Endothelial cell of umbilical vein (primary cell): ENCODE data around the gene HDAC9.

Experiments used
- MYC ChIP-seq: IDR thresholded peaks from one replicate; pipeline ENCODE4 v1.6.1; 2011; ENCODE audit warnings: mild to moderate bottlenecking, low read depth, low read length
- POLR2A ChIP-seq: IDR thresholded peaks from 2 replicates; pipeline ENCODE4 v1.6.1; 2012; ENCODE audit warnings: low read depth, mild to moderate bottlenecking, control low read depth, low read length
- TF ChIP-seq, protein P1 (sequence below), 2 donors: IDR thresholded peaks; 1 replicate in 1 of 2; 2 replicates in 1 of 2; pipeline ENCODE4 v1.5.1; 2011; ENCODE audit warnings: low read length in 2 of 2, mild to moderate bottlenecking in 2 of 2, moderate library complexity in 2 of 2, control low read depth in 1 of 2, inconsistent platforms in 1 of 2, low read depth in 1 of 2; ENCODE audit not compliant: insufficient read depth in 1 of 2; ENCODE audit errors: extremely low read depth in 1 of 2

DNA sequence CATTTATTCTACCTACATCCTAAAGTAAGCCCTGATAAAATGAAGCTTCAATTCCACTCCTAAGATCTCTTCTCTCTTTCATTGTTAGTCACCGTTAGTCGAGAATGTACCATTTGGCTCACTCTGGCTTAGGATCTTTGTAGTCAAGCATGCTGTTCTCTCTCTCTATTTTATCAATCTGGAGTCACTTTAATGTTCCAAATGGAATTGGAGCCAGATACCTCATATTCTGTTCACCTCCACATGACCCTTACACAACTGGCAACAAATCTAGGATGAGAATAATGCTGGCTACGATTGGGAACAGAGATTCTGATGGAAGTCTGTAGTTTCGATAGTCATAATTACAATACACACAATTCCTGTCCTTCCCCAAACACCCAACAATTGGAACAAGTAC lies 408.1 kb downstream of the HDAC9 start:
- TF ChIP-seq MYC (no peak), POLR2A (no peak)
- TF ChIP-seq, protein P1, sequence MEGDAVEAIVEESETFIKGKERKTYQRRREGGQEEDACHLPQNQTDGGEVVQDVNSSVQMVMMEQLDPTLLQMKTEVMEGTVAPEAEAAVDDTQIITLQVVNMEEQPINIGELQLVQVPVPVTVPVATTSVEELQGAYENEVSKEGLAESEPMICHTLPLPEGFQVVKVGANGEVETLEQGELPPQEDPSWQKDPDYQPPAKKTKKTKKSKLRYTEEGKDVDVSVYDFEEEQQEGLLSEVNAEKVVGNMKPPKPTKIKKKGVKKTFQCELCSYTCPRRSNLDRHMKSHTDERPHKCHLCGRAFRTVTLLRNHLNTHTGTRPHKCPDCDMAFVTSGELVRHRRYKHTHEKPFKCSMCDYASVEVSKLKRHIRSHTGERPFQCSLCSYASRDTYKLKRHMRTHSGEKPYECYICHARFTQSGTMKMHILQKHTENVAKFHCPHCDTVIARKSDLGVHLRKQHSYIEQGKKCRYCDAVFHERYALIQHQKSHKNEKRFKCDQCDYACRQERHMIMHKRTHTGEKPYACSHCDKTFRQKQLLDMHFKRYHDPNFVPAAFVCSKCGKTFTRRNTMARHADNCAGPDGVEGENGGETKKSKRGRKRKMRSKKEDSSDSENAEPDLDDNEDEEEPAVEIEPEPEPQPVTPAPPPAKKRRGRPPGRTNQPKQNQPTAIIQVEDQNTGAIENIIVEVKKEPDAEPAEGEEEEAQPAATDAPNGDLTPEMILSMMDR (IDR thresholded peaks at IDR 0.05; ENCODE audit: extremely low read depth in 1 of 2, insufficient read depth in 1 of 2, low read depth in 1 of 2, low read length in 2 of 2): no peak
